GM12878 (cell line): ENCODE results near the gene NEDD8. TPM values are rescaled to one million over a fixed set of nuclear protein-coding genes. Genes with fewer than 3 reads are reported as not detected.

Source experiments
- ATAC-seq: fragments of 200-7000 bp; cut with Tn5 transposase; 3 replicates; pipeline ENCODE4 v1.9.1; 2020; ENCODE audit warnings: mild to moderate bottlenecking, moderate library complexity
- BruUV-seq: library from RNA; stranded (reverse); fragments of 400-500 nt; replicated peaks from 2 replicates; lab custom pipeline; 2021; lab: Mats Ljungman, UMichigan
- CTCF ChIA-PET: fragments of 300-600 bp; sonication (Branson Sonifier 250); formaldehyde crosslinking; extraction: SDS; loops from one replicate; lab custom pipeline; 2021; ENCODE audit warnings: inconsistent platforms; lab: Yijun Ruan, JAX
- POLR2A ChIA-PET: fragments of 350-600 bp; formaldehyde crosslinking; extraction: SDS; loops from one replicate; lab custom pipeline; 2021; ENCODE audit warnings: inconsistent platforms; lab: Charles Lee
- RAD21 ChIA-PET: fragments of 300-600 bp; sonication (Branson Sonifier 250); formaldehyde crosslinking; loops from one replicate; lab custom pipeline; 2023; ENCODE audit warnings: antibody characterized with exemption; ENCODE audit not compliant: unreplicated experiment; lab: Charles Lee
- SMC1A ChIA-PET: fragments of 300-600 bp; sonication (Branson Sonifier 250); formaldehyde crosslinking; loops from one replicate; lab custom pipeline; 2023; ENCODE audit not compliant: unreplicated experiment, uncharacterized antibody; lab: Charles Lee
- DNase-seq: peaks from one replicate; pipeline ENCODE4 v3.0.0-alpha.2; 2011; ENCODE audit warnings: low read depth, low spot score
- FAIRE-seq: peaks from 3 replicates; lab custom pipeline; 2011; peaks lifted over from hg19 to GRCh38; lab: Jason Lieb, UNC
- H2AFZ ChIP-seq: 2 replicates; pipeline ENCODE4 v1.6.0; 2011; ENCODE audit warnings: low read depth, low read length, control low read depth; ENCODE audit not compliant: control insufficient read depth
- H3K27ac ChIP-seq: 2 replicates; pipeline ENCODE4 v1.5.1; 2011; ENCODE audit warnings: control low read depth; ENCODE audit not compliant: control insufficient read depth, insufficient read depth
- H3K27me3 ChIP-seq, 2 experiments: replicated peaks in 1 of 2; 2 replicates each; pipeline versions ENCODE4 v1.6.0 to v1.6.1; 2011; ENCODE audit warnings: low read length in 1 of 2; ENCODE audit not compliant: control insufficient read depth in 2 of 2, insufficient read depth in 2 of 2
- H3K36me3 ChIP-seq, 2 experiments: 2 replicates each; pipeline ENCODE4 v1.5.1; 2011; ENCODE audit warnings: low read length in 1 of 2; ENCODE audit not compliant: control insufficient read depth in 2 of 2, insufficient read depth in 2 of 2
- H3K4me1 ChIP-seq: 2 replicates; pipeline ENCODE4 v1.6.1; 2011; ENCODE audit warnings: mild to moderate bottlenecking, low read length, moderate library complexity, mixed read lengths; ENCODE audit not compliant: control insufficient read depth, insufficient read depth
- H3K4me2 ChIP-seq: 2 replicates; pipeline ENCODE4 v1.6.0; 2011; ENCODE audit warnings: control low read depth; ENCODE audit not compliant: control insufficient read depth, insufficient read depth
- H3K4me3 ChIP-seq: fragments of 200-600 bp; sonication (generic); 2 replicates; pipeline ENCODE4 v1.5.1; 2016
- H3K79me2 ChIP-seq: 2 replicates; pipeline ENCODE4 v1.6.0; 2011; ENCODE audit warnings: low read length; ENCODE audit not compliant: control insufficient read depth, insufficient read depth
- H3K9ac ChIP-seq: 2 replicates; pipeline ENCODE4 v1.8.0; 2011; ENCODE audit warnings: low read length, control low read depth, mixed read lengths; ENCODE audit not compliant: control insufficient read depth, insufficient read depth
- H3K9me3 ChIP-seq: replicated peaks from 3 replicates; pipeline ENCODE4 v1.5.1; 2011; ENCODE audit warnings: mild to moderate bottlenecking, low read length; ENCODE audit not compliant: control insufficient read depth, insufficient read depth
- H4K20me1 ChIP-seq: 2 replicates; pipeline ENCODE4 v1.6.0; 2011; ENCODE audit not compliant: control insufficient read depth, insufficient read depth
- FOXK2 ChIP-seq: fragments of 450-650 bp; IDR thresholded peaks from 2 replicates; pipeline ENCODE4 v1.6.1; 2017; ENCODE audit warnings: mild to moderate bottlenecking, moderate library complexity
- IRF4 ChIP-seq: IDR thresholded peaks from 2 replicates; pipeline ENCODE4 v1.6.1; 2011; ENCODE audit warnings: low read depth, low read length
- JUNB ChIP-seq: IDR thresholded peaks from 2 replicates; pipeline ENCODE4 v1.6.1; 2016; ENCODE audit warnings: antibody characterized with exemption, mild to moderate bottlenecking
- MXI1 ChIP-seq: fragments of 150-350 bp; IDR thresholded peaks from 2 replicates; pipeline ENCODE4 v1.6.1; 2011; ENCODE audit warnings: low read depth, mild to moderate bottlenecking, inconsistent platforms, low read length, improper control_type of control experiment
- RCOR1 ChIP-seq: conservative IDR thresholded peaks from 2 replicates; pipeline ENCODE4 v1.6.1; 2012; ENCODE audit warnings: low read depth, low read length, improper control_type of control experiment
- WGBS: methylation state at CpG from one replicate; pipeline ENCODE4 v1.1.6; 2016; ENCODE audit warnings: low lambda C conversion rate; ENCODE audit not compliant: insufficient replicate concordance, insufficient coverage; ENCODE audit errors: missing lambda C conversion rate; 5-methylcytosine and 5-hydroxymethylcytosine counted together
- in situ Hi-C: fragments of 300-500 bp; cut with MboI; formaldehyde crosslinking; loops from 9 replicates; pipeline ENCODE4 v1.14.3; 2018; ENCODE audit warnings: mixed read lengths
- intact Hi-C: fragments of 100-400 bp; cut with micrococcal nuclease; formaldehyde crosslinking; loops from one replicate; pipeline ENCODE4 v1.14.2; 2022; ENCODE audit not compliant: unreplicated experiment
- polyA plus RNA-seq, 11 experiments: library from polyadenylated mRNA; depleted of rRNA in 4 of 11; unstranded in 6 of 11; stranded (reverse) in 5 of 11; fragments of >200 nt; fragmentation: Nextera tagmentation in 4 of 11; fragmentation: Illumina TruSeq in 1 of 11; extraction: Ambion mirVana in 4 of 11; extraction: Trizol in 1 of 11; gene quantifications; 1 replicate in 1 of 11; 2 replicates in 10 of 11; pipeline versions ENCODE4 v1.2.1 to v1.2.3, GENCODE V29; 2011 to 2016; ENCODE audit warnings: inconsistent platforms in 2 of 11, missing spikeins in 2 of 11, low read depth in 1 of 11
- total RNA-seq, 4 experiments: library from RNA; depleted of rRNA in 3 of 4; stranded (reverse); fragments of >200 nt in 3 of 4; fragmentation: Illumina TruSeq in 1 of 4; extraction: Trizol in 1 of 4; gene quantifications; 2 replicates each; pipeline versions ENCODE4 v1.2.1 to v1.2.3, GENCODE V29; 2013 to 2021
- TF ChIP-seq, protein P1 (sequence below): IDR thresholded peaks from 2 replicates; pipeline ENCODE4 v1.6.1; 2011; ENCODE audit warnings: low read depth, low read length, improper control_type of control experiment, borderline replicate concordance

The NEDD8 gene
- total and polyA plus RNA-seq, 10 of the 15 experiments (the other 5 are each of a cell fraction or from before 2014, with no cell fraction given) = 164 to 991 (median 300) TPM

DNA sequence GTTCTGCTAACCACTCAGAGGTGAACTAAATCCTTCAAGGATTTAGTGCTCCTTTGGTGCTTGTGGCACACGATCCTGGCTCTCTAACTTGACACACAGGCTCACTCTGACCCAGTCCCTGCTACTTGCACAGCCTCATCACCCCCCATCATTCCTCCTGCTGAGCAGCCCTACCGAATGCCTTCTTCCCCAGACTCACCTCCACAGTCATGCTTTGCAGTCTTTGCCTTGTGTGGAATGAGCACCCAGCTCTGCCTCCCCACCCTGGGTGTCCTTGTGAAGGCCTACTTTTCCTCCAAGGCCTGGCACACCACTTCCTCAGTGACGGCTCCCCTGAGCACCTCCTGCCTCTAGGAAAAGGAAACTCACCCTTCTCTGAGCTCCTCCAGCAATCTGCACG, 18.2 kb upstream of the NEDD8 start:
- H3K36me3 ChIP-seq = peaks cover 0 to 3% of the 10 kb centered on the region in 2 experiments; a peak in 2 of 4 replicates
- peaks cover 38% of the 10 kb centered on the region for H3K4me1 ChIP-seq
- no peaks in the 10 kb centered on the region for H4K20me1 ChIP-seq
- 55% methylated on average over 4 of the region's 4 CpGs for WGBS
- 0 out of 2 replicates have a peak overlapping the region, but pooled peaks have one; percentile 21 for H3K4me2 ChIP-seq
- H3K79me2 ChIP-seq = no peaks in the 10 kb centered on the region
- TF ChIP-seq IRF4 (no peak), JUNB (no peak), RCOR1 (no peak), MXI1 (no peak), FOXK2 (0 out of 2 replicates have a peak, but pooled peaks have one; percentile 7)
- TF ChIP-seq, protein P1, sequence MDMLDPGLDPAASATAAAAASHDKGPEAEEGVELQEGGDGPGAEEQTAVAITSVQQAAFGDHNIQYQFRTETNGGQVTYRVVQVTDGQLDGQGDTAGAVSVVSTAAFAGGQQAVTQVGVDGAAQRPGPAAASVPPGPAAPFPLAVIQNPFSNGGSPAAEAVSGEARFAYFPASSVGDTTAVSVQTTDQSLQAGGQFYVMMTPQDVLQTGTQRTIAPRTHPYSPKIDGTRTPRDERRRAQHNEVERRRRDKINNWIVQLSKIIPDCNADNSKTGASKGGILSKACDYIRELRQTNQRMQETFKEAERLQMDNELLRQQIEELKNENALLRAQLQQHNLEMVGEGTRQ = no peak
- H3K9ac ChIP-seq = peak overlapping the region; percentile 5; the same call in 1 of the 2 replicates
- H3K4me3 ChIP-seq = no peak overlapping the region
- H3K27me3 ChIP-seq = no peaks in the 10 kb centered on the region
- RAD21 ChIA-PET = interaction anchor here (1.3 to 1.9 kb wide), 2 partner anchors 8 to 47 kb away, joined by 5 to 7 read pairs; partner anchors contain the start of gene TINF2
- BruUV-seq = no TSS peak
- ATAC-seq (no peak), DNase-seq (no peak), FAIRE-seq (no peak)
- SMC1A ChIA-PET = interaction anchor here (1.2 to 1.8 kb wide), 4 partner anchors 15 to 47 kb away, joined by 3 to 9 read pairs (median 5); partner anchors contain the start of gene RABGGTA
- POLR2A ChIA-PET = interaction anchor here (0.6 to 3.4 kb wide), 4 partner anchors 12 to 35 kb away, joined by 3 to 18 read pairs (median 3); partner anchors contain the start of genes MDP1 and RABGGTA
- no peaks in the 10 kb centered on the region for H3K9me3 ChIP-seq
- intact Hi-C loops (no loop called here), in situ Hi-C loops (no loop called here)
- H2AFZ ChIP-seq = peak overlapping the region; percentile 43; the same call in 1 of the 2 replicates
- H3K27ac ChIP-seq = peak overlapping the region; percentile 13
- CTCF ChIA-PET = interaction anchor here (1.1 to 3.3 kb wide), 5 partner anchors 20 to 116 kb away, joined by 3 to 21 read pairs (median 4); partner anchors contain the start of gene CIDEB
